CD8-positive, alpha-beta memory T cell (primary cell): ENCODE results near the gene TM7SF2. TPM values are rescaled to one million over a fixed set of nuclear protein-coding genes. Genes with fewer than 3 reads are reported as not detected.
A peak's percentile ranks its signal among the peaks of the same experiment; 100 is the strongest.
"Not testable (repeated sequence)": the region's sequence is repeated elsewhere in the genome, so short reads cannot be mapped to it uniquely, and the experiment has no call there.

Source experiments
- CTCF ChIA-PET: fragments of 350-600 bp; sonication (Branson Sonifier 250); formaldehyde crosslinking; loops from one replicate; lab custom pipeline; 2021; ENCODE audit warnings: antibody characterized with exemption; lab: Charles Lee
- POLR2A ChIA-PET: fragments of 350-600 bp; sonication (Branson Sonifier 250); formaldehyde crosslinking; loops from one replicate; lab custom pipeline; 2021; ENCODE audit warnings: antibody characterized with exemption; lab: Charles Lee
- DNase-seq, 5 donors: peaks; one replicate each; pipeline versions ENCODE4 v3.0.0 to v3.0.0-alpha.2; 2020 to 2022; ENCODE audit warnings: mixed read lengths in 1 of 5
- H3K27ac ChIP-seq: one replicate; pipeline ENCODE4 v1.7.0; 2013; ENCODE audit warnings: low read depth, mild to moderate bottlenecking, low read length, moderate library complexity
- H3K27me3 ChIP-seq: 2 replicates; pipeline ENCODE4 v1.7.0; 2013; ENCODE audit warnings: low read length, mild to moderate bottlenecking; ENCODE audit not compliant: insufficient read depth, poor library complexity, severe bottlenecking
- H3K36me3 ChIP-seq: 2 replicates; pipeline ENCODE4 v1.7.0; 2013; ENCODE audit warnings: mild to moderate bottlenecking, low read length, moderate library complexity; ENCODE audit not compliant: insufficient read depth
- H3K4me1 ChIP-seq: 2 replicates; pipeline ENCODE4 v1.7.0; 2013; ENCODE audit warnings: mild to moderate bottlenecking, low read length, moderate library complexity; ENCODE audit not compliant: insufficient read depth
- H3K4me3 ChIP-seq: 2 replicates; pipeline ENCODE4 v1.7.0; 2013; ENCODE audit warnings: mild to moderate bottlenecking, low read length
- H3K9me3 ChIP-seq: 2 replicates; pipeline ENCODE4 v1.7.0; 2013; ENCODE audit warnings: mild to moderate bottlenecking, low read length
- H3K27ac Mint-ChIP-seq, 8 donors: one replicate each; pipeline ENCODE4 v1.8.0; 2020 to 2021; ENCODE audit warnings: mixed read lengths in 8 of 8, mild to moderate bottlenecking in 6 of 8, inconsistent platforms in 3 of 8, moderate library complexity in 3 of 8
- H3K27me3 Mint-ChIP-seq, 2 donors: one replicate each; pipeline ENCODE4 v1.8.0; 2020 to 2021; ENCODE audit warnings: mixed read lengths in 2 of 2, mild to moderate bottlenecking in 1 of 2, moderate library complexity in 1 of 2
- H3K36me3 Mint-ChIP-seq, 3 donors: one replicate each; pipeline ENCODE4 v1.8.0; 2020 to 2021; ENCODE audit warnings: mixed read lengths in 3 of 3, inconsistent platforms in 1 of 3, mild to moderate bottlenecking in 1 of 3
- H3K4me1 Mint-ChIP-seq, 3 donors: one replicate each; pipeline ENCODE4 v1.8.0; 2020 to 2021; ENCODE audit warnings: mixed read lengths in 3 of 3, inconsistent platforms in 1 of 3, mild to moderate bottlenecking in 1 of 3
- H3K4me3 Mint-ChIP-seq, 7 donors: one replicate each; pipeline ENCODE4 v1.8.0; 2020 to 2021; ENCODE audit warnings: mixed read lengths in 7 of 7, mild to moderate bottlenecking in 6 of 7, moderate library complexity in 4 of 7, inconsistent platforms in 2 of 7
- H3K9me3 Mint-ChIP-seq, 5 donors: one replicate each; pipeline ENCODE4 v1.8.0; 2020 to 2022; ENCODE audit warnings: mixed read lengths in 5 of 5, mild to moderate bottlenecking in 3 of 5, moderate library complexity in 2 of 5, inconsistent platforms in 1 of 5
- polyA plus RNA-seq: library from polyadenylated mRNA; unstranded; fragments of 300-500 nt; fragmentation: Illumina TruSeq; gene quantifications from one replicate; pipeline ENCODE4 v1.2.3, GENCODE V29; 2021
- total RNA-seq, 2 experiments: library from RNA; stranded (reverse); gene quantifications; one replicate each; pipeline ENCODE4 v1.2.3, GENCODE V29; 2021

TM7SF2 gene
- total and polyA plus RNA-seq, 3 experiments from 2014 or later, result 11.1 to 17.9 (median 17.8) TPM

DNA sequence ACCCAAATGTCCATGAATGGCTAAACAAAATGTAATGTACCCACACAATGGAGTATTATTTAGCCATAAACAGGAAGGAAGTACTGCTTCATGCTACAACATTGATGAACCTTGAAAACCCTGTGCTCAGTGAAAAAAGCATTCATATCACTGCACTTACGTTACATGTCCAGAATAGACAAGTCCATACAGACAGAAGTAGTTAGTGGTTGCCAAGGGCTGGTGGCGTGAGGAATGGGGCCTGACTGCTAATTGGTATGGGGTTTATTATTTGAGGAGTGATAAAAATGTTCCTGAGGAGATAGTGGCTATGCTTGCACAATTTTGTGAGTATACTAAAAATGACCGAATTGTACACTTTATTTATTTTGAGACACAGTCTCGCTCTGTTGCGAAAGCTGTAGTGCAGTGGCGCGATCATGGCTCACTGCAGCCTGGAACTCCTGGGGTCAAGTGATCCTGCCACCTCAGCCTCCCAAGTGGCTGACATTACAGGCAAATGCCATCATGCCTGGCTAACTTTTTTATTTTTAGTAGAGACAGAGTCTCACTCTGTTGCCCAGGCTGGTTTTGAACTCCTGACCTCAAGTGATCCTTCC lies 30.3 kb downstream of the TM7SF2 start:
- no peak overlapping the region for H3K27ac ChIP-seq
- H3K27me3 Mint-ChIP-seq, result peaks cover 1 to 14% of the 10 kb centered on the region in 2 donors
- H3K36me3 ChIP-seq, result no peaks in the 10 kb centered on the region
- ChIA-PET POLR2A (no interaction called here), CTCF (no interaction called here)
- H3K36me3 Mint-ChIP-seq, result no peaks in the 10 kb centered on the region
- H3K9me3 Mint-ChIP-seq, result no peaks in the 10 kb centered on the region
- no peak overlapping the region for H3K27ac Mint-ChIP-seq
- H3K9me3 ChIP-seq, result no peaks in the 10 kb centered on the region
- no peak for DNase-seq
- H3K27me3 ChIP-seq, result no peaks in the 10 kb centered on the region
- no peak overlapping the region for H3K4me3 ChIP-seq
- H3K4me1 ChIP-seq, result no peaks in the 10 kb centered on the region
- no peak overlapping the region for H3K4me3 Mint-ChIP-seq
- peaks cover 0 to 2% (median 0%) of the 10 kb centered on the region in 3 donors for H3K4me1 Mint-ChIP-seq

DNA sequence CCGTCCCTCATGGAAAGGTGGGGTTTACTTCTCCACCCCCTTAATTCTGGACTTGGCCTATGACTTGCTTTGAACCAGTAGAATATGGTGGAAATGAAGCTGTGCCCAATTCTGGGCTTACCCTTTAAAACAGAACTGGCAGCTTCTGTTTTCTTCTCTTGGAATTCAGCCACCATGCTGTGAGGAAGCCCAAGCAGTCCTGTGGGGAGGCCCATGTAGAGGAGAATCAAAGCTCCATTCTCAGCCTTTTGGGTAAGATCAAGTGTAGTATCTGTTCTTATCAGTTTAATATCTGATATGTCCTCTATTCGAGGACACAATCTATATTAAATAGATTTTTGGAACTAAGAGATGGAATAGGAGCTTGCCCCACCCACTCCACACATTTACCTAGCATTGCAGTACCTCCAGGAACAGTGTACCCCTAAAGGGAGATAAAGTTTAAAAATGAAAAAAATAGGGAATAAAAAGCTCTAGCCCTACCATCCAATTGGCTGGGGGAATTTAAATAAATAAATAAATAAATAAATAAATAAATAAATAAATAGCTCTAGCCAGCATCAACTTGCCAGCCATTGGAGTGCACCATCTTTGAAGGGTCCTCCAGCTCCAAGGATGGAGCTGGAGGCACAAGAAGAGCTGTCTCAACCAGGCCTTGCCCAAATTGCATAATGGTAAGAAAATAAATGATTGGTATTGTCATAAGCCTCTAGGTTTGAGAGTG lies 35.8 kb downstream of the TM7SF2 start:
- H3K9me3 ChIP-seq, result no peaks in the 10 kb centered on the region
- Mint-ChIP-seq H3K36me3 (no peaks in the 10 kb centered on the region), H3K27ac (no peak overlapping the region), H3K4me1 (no peaks in the 10 kb centered on the region), H3K4me3 (no peak overlapping the region), H3K27me3 (peaks cover 4 to 14% of the 10 kb centered on the region in 2 donors), H3K9me3 (peaks cover 0 to 3% (median 0%) of the 10 kb centered on the region in 5 donors)
- no peak for DNase-seq
- no peaks in the 10 kb centered on the region for H3K4me1 ChIP-seq
- POLR2A ChIA-PET, result no interaction called here
- no peaks in the 10 kb centered on the region for H3K27me3 ChIP-seq
- H3K27ac ChIP-seq, result no peak overlapping the region
- no peaks in the 10 kb centered on the region for H3K36me3 ChIP-seq
- CTCF ChIA-PET, result interaction anchor here (1.1 kb wide), 1 partner anchor 26 kb away, joined by 3 read pairs; the partner anchor contains the start of genes FAU and MRPL49
- H3K4me3 ChIP-seq, result no peak overlapping the region

DNA sequence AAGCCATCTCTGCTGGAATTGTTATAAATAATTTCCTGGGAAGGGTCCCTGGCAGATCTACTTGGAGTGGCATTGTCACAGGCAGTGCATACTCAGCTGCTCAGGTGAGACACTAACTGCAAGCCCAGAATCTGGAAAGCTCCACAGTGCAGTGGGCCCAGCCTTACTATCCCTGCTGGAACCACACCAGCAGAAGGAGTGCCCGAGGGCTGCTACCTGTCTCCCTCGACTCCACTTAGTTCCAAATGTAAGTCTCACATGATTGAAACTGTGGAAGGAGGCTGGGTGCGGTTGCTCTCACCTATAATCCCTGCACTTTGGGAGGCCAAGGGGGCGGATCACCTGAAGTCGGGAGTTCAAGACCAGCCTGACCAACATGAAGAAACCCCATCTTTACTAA lies 37.0 kb downstream of the TM7SF2 start:
- no peak overlapping the region for H3K27ac ChIP-seq
- H3K9me3 Mint-ChIP-seq, result peaks cover 0 to 3% (median 0%) of the 10 kb centered on the region in 5 donors
- no peaks in the 10 kb centered on the region for H3K27me3 ChIP-seq
- no peak for DNase-seq
- H3K9me3 ChIP-seq, result no peaks in the 10 kb centered on the region
- ChIA-PET CTCF (no interaction called here), POLR2A (no interaction called here)
- no peaks in the 10 kb centered on the region for H3K36me3 Mint-ChIP-seq
- no peaks in the 10 kb centered on the region for H3K36me3 ChIP-seq
- H3K27me3 Mint-ChIP-seq, result peaks cover 4 to 10% of the 10 kb centered on the region in 2 donors
- no peaks in the 10 kb centered on the region for H3K4me1 ChIP-seq
- H3K27ac Mint-ChIP-seq, result peak overlapping the region in 1 of 8 donors; percentile 68
- H3K4me1 Mint-ChIP-seq, result no peaks in the 10 kb centered on the region
- no peak overlapping the region for H3K4me3 ChIP-seq
- H3K4me3 Mint-ChIP-seq, result no peak overlapping the region

DNA sequence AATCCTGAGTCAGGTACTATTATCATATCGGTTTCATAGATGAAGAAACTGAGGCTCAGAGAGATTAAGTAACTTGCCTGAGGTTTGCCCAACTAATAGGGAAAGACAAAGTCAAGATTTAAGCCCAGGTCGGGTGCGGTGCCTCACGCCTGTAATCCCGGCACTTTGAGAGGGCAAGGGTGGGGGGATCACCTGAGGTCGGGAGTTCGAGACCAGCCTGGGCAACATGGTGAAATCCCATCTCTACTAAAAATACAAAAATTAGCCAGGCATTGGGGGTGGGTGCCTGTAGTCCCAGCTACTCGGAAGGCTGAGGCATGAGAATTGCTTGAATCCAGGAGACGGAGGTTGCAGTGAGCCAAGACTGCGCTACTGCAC lies 38.4 kb downstream of the TM7SF2 start:
- H3K36me3 ChIP-seq, H3K27me3 ChIP-seq, H3K27me3 Mint-ChIP-seq, H3K27ac Mint-ChIP-seq, H3K4me3 ChIP-seq, H3K9me3 Mint-ChIP-seq, POLR2A ChIA-PET, H3K4me1 ChIP-seq, H3K4me1 Mint-ChIP-seq, H3K9me3 ChIP-seq, DNase-seq, H3K36me3 Mint-ChIP-seq, CTCF ChIA-PET, H3K4me3 Mint-ChIP-seq: not testable (repeated sequence)
- peak overlapping the region; percentile 25 for H3K27ac ChIP-seq

DNA sequence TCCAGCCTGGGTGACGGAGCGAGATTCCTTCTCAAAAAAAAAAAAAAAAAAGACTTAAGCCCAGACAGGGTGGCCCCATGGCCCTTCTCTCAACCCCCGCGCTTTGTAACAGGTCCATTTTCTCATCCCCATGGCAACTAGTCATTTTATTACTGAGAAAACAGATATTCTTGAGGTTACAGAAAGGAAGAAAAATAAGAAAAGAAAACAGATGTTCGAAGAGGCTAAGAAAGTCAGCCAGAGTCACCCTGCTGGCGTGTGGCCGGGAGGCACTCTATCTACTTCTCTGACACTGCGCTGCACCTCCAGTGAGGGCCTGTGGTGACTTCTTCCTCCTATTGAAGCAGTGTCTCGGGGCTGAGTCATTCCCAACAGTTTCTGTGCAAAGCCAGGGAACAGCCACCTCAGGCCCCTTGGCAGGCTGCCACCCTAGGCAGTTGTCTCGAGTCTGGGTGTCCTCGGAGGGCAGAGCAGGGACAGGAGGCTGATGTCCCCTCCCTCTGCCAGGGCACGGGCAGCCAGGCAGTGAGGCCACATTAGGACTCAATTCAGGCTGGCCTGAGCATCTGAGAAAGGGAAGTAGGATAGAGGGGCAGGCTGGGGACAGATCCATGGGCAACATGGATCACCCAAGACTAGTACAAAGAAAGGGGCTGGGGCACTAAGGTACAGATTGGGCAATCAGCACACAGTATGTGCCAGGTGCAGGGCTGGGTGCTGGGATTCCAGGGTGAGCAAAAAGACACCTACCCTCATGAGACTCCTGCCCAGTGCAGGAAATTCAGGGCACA lies 39.0 kb downstream of the TM7SF2 start:
- POLR2A ChIA-PET, result no interaction called here
- H3K4me1 ChIP-seq, result no peaks in the 10 kb centered on the region
- Mint-ChIP-seq H3K27me3 (peaks cover 1 to 4% of the 10 kb centered on the region in 2 donors), H3K4me1 (no peaks in the 10 kb centered on the region), H3K36me3 (no peaks in the 10 kb centered on the region), H3K9me3 (peaks cover 0 to 3% (median 0%) of the 10 kb centered on the region in 5 donors), H3K4me3 (no peak overlapping the region), H3K27ac (peak overlapping the region in 2 of 8 donors; percentile 29 to 55)
- no peaks in the 10 kb centered on the region for H3K9me3 ChIP-seq
- peak overlapping the region; percentile 25 for H3K27ac ChIP-seq
- CTCF ChIA-PET, result no interaction called here
- H3K36me3 ChIP-seq, result no peaks in the 10 kb centered on the region
- no peak overlapping the region for H3K4me3 ChIP-seq
- H3K27me3 ChIP-seq, result no peaks in the 10 kb centered on the region
- DNase-seq, result no peak

DNA sequence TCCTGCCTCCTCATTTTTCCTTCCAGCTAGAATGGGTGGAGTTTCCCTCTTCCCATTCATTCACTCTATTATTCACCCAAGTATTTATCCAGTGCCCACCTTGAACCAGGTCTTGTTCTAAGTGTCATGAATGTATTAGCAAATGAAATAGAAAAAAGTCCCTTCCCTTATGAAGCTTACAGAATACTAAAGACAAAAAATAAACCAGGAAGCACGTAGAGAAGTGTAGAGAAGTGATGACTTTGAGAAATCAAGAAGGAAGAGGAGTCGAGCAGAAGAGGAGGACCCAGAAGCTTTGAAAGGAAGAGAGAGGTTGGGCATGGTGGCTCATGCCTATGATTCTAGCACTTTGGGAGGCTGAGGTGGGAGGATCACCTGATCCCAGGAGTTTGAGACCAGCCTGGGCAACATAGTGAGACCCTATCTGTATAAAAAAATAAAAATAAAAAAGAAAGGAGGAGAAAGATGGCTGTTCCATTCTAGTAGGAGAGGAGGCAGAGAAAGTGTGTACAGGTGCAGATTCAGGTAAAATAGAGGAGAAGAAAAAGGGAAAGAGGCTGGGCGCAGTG lies 39.7 kb downstream of the TM7SF2 start:
- H3K27me3 Mint-ChIP-seq, result peaks cover 0 to 4% of the 10 kb centered on the region in 2 donors
- H3K4me3 Mint-ChIP-seq, result no peak overlapping the region
- H3K36me3 Mint-ChIP-seq, result no peaks in the 10 kb centered on the region
- Histone ChIP-seq H3K4me1 (no peaks in the 10 kb centered on the region), H3K4me3 (no peak overlapping the region), H3K36me3 (no peaks in the 10 kb centered on the region), H3K9me3 (no peaks in the 10 kb centered on the region), H3K27me3 (no peaks in the 10 kb centered on the region), H3K27ac (no peak overlapping the region)
- H3K27ac Mint-ChIP-seq, result peak overlapping the region in 1 of 8 donors; percentile 3
- ChIA-PET CTCF (no interaction called here), POLR2A (interaction anchor here (0.5 kb wide), 1 partner anchor 89 kb away, joined by 4 read pairs; no protein-coding TSS in a partner anchor)
- peaks cover 0 to 3% (median 0%) of the 10 kb centered on the region in 5 donors for H3K9me3 Mint-ChIP-seq
- no peak for DNase-seq
- no peaks in the 10 kb centered on the region for H3K4me1 Mint-ChIP-seq

DNA sequence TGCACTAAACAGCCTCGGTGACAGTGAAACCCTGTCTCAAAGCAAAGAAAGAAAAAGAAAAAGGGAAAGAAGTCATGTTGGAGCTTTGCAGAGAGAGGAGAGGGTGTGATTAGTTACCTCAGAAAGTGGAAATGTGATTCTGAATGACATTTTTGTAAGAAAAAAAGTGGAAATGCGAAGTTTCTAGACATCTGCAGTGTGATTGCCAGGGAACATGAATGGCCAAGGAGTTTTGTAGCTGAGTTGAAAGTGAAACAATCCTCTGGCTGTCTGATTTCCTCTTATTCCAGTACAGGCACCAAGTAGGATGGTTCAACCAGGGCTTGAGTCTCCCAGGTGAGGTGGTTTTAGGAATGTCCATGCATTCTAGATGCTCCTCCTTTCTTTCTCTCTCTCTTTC lies 40.5 kb downstream of the TM7SF2 start:
- Histone ChIP-seq H3K36me3 (no peaks in the 10 kb centered on the region), H3K4me3 (no peak overlapping the region), H3K4me1 (no peaks in the 10 kb centered on the region), H3K9me3 (no peaks in the 10 kb centered on the region), H3K27ac (no peak overlapping the region), H3K27me3 (no peaks in the 10 kb centered on the region)
- Mint-ChIP-seq H3K4me1 (no peaks in the 10 kb centered on the region), H3K4me3 (peak overlapping the region in 1 of 7 donors; percentile 15), H3K9me3 (peaks cover 0 to 3% (median 0%) of the 10 kb centered on the region in 5 donors), H3K27ac (no peak overlapping the region), H3K27me3 (peaks cover 0 to 4% of the 10 kb centered on the region in 2 donors), H3K36me3 (no peaks in the 10 kb centered on the region)
- DNase-seq, result no peak
- POLR2A ChIA-PET, result interaction anchor here (0.5 kb wide), 1 partner anchor 89 kb away, joined by 4 read pairs; no protein-coding TSS in a partner anchor
- CTCF ChIA-PET, result no interaction called here
